GM12892 (cell line): Measurements from ENCODE around the gene FLNA.

ENCODE experiments used
- POLR2A ChIP-seq: IDR thresholded peaks from 2 replicates; pipeline ENCODE4 v1.6.1; 2011; ENCODE audit warnings: low read depth, low read length, control low read depth
- POLR2AphosphoS5 ChIP-seq: IDR thresholded peaks from 2 replicates; pipeline ENCODE4 v1.6.1; 2011; ENCODE audit warnings: low read depth, low read length, control low read depth

- no peak for TF ChIP-seq POLR2A
- no peak for TF ChIP-seq POLR2AphosphoS5
Measured at GRCh38 chrX:154358829-154359228, 15.6 kb downstream of the FLNA start.
